GM18505 (cell line): ENCODE data around the gene PRSS27.

Source experiments
- ATAC-seq: cut with Tn5 transposase; IDR thresholded peaks from one replicate; pipeline ENCODE4 v1.9.1; 2021; ENCODE audit not compliant: unreplicated experiment
- POLR2A ChIP-seq: IDR thresholded peaks from 4 replicates; pipeline ENCODE4 v1.6.1; 2011; ENCODE audit warnings: borderline replicate concordance; ENCODE audit not compliant: insufficient read depth, insufficient read length; ENCODE audit errors: extremely low read depth

PRSS27 gene

GRCh38 chr16:2713523-2713922, 6.5 kb downstream of the PRSS27 start:
- TF ChIP-seq POLR2A, result no peak
- no peak for ATAC-seq

DNA sequence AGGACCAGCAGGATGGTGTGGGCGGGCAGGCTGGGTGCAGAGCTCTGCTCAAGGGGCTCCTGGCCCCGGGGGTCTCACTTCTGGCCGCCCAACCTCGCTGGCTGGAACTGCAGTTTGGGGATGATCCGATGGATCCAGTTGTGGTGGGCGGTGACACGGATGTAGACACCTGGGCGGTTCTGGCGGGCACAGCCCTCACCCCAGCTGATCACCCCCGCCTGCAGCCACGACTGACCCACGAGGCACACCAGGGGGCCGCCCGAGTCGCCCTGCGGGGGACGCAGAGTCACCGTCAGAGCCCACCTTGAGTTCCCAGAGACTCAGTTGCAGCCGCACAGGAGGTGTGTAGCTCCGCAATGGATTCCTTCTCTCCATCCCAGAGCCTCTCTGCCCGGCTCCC, 7.5 kb downstream of the PRSS27 start:
- no peak for ATAC-seq
- no peak for TF ChIP-seq POLR2A

- no peak for TF ChIP-seq POLR2A
Measured at GRCh38 chr16:2712063-2712441, 8.0 kb downstream of the PRSS27 start.

GRCh38 chr16:2711370-2712062, 8.5 kb downstream of the PRSS27 start:
- no peak for ATAC-seq
- no peak for TF ChIP-seq POLR2A

More at GRCh38 chr16:2712063-2712441, 8.0 kb downstream of the PRSS27 start:
- no peak for ATAC-seq

GRCh38 chr16:2710711-2711231, 9.3 kb downstream of the PRSS27 start:
- no peak for ATAC-seq
- TF ChIP-seq POLR2A, result no peak

GRCh38 chr16:2710021-2710710, 9.9 kb downstream of the PRSS27 start:
- no peak for ATAC-seq
- TF ChIP-seq POLR2A, result no peak

GRCh38 chr16:2709588-2709984, 10.4 kb downstream of the PRSS27 start:
- TF ChIP-seq POLR2A, result no peak
- ATAC-seq, result no peak

GRCh38 chr16:2708955-2709587, 11.0 kb downstream of the PRSS27 start:
- ATAC-seq, result no peak

GRCh38 chr16:2708290-2708639, 11.8 kb downstream of the PRSS27 start:
- TF ChIP-seq POLR2A, result no peak
- ATAC-seq, result no peak

More at GRCh38 chr16:2708955-2709587, 11.0 kb downstream of the PRSS27 start:
- no peak for TF ChIP-seq POLR2A

DNA sequence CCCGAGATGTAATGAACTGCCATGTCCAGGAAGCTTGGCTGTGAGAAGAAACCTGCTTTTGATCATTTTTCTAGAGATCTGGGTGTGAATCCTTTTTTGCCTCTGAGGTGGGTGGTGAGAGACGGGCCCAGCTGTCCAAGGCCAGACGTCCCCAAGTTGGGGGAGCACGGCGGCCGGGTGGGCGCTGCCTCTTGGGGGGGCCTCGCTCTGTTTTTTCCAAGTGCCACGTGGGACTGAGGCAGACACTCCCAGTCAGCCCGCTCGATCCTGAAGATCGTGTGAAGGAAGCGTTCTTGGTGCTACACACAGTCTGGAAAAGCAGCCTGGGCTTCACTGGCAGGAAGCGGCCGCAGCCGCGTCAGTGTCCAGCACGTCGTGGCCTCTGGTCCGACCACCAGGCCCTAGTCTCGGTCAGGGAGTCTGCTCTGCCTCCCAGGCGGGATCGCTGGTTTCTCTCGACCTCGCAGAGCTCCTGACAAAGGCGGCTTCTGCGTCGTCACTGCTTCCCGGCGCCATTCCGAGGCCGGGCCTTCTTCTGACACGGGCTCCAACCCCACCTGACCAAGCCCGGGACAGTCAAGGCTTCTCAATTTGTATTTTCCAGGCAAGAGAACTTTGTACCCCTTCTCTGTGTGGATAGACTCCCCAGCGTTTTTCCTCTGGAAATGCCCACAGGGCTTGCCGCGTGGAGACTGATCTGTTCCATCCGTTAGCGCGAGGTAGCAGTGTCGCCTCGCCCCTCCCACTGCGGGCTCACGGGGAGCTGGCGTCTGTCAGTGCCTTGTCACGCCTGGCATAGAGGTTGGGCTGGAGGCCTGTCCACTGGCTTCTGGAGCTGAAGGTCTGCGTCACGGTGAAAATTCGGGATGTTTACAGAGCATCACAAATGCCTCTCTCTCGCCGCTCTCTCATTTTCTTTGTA, 12.4 kb downstream of the PRSS27 start:
- TF ChIP-seq POLR2A, result no peak
- no peak for ATAC-seq

GRCh38 chr16:2706611-2707311, 13.3 kb downstream of the PRSS27 start:
- TF ChIP-seq POLR2A, result no peak
- ATAC-seq, result no peak

DNA sequence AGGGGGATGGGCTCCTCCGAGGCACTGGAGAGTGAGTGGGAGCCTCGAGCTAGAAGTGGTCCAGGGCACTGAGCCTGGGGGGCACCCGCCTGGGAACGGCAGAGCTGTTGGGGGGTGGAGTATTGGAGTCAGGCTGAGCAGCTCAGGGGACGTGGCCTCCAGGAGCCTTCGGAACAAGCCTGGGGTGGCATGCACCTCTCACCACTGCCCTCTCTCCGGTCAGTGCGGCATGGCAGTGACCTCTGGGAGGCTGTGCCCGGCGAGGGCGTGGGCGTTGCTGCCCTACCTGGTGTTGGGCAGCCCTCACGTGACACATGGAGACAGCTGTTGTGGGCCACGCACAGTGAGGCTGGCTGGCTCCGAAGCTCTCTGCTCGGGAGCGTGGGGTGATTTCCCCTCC, 13.9 kb downstream of the PRSS27 start:
- no peak for ATAC-seq
- no peak for TF ChIP-seq POLR2A
